GM19463 (cell line): ENCODE results near the gene NECTIN1.

Source experiments
- ATAC-seq: cut with Tn5 transposase; IDR thresholded peaks from one replicate; pipeline ENCODE4 v1.9.1; 2021; ENCODE audit warnings: mild to moderate bottlenecking, moderate library complexity; ENCODE audit not compliant: unreplicated experiment

NECTIN1 gene

GRCh38 chr11:119714590-119714989 lies 14.4 kb downstream of the NECTIN1 start:
- no peak for ATAC-seq

- no peak for ATAC-seq
Observed at GRCh38 chr11:119714189-119714588, 14.8 kb downstream of the NECTIN1 start.

- ATAC-seq, result no peak
Observed at GRCh38 chr11:119713359-119714040, 15.5 kb downstream of the NECTIN1 start.

- ATAC-seq, result no peak
Observed at GRCh38 chr11:119712459-119713358, 16.3 kb downstream of the NECTIN1 start.

- no peak for ATAC-seq
Observed at GRCh38 chr11:119712006-119712405, 17.0 kb downstream of the NECTIN1 start.

GRCh38 chr11:119711476-119711875 lies 17.5 kb downstream of the NECTIN1 start:
- ATAC-seq, result no peak

- no peak for ATAC-seq
Observed at GRCh38 chr11:119710417-119710816, 18.6 kb downstream of the NECTIN1 start.

GRCh38 chr11:119709638-119710346 lies 19.2 kb downstream of the NECTIN1 start:
- peak; percentile 47 for ATAC-seq

- ATAC-seq, result no peak
Observed at GRCh38 chr11:119709171-119709570, 19.8 kb downstream of the NECTIN1 start.

GRCh38 chr11:119708384-119708783 lies 20.6 kb downstream of the NECTIN1 start:
- ATAC-seq, result no peak

- ATAC-seq, result no peak
Observed at GRCh38 chr11:119706887-119707286, 22.1 kb downstream of the NECTIN1 start.

- no peak for ATAC-seq
Observed at GRCh38 chr11:119706029-119706428, 23.0 kb downstream of the NECTIN1 start.

GRCh38 chr11:119705362-119705761 lies 23.6 kb downstream of the NECTIN1 start:
- no peak for ATAC-seq

- ATAC-seq, result no peak
Observed at GRCh38 chr11:119704849-119705248, 24.2 kb downstream of the NECTIN1 start.

GRCh38 chr11:119701591-119702549 lies 27.1 kb downstream of the NECTIN1 start:
- ATAC-seq, result no peak

GRCh38 chr11:119700536-119701346 lies 28.3 kb downstream of the NECTIN1 start:
- no peak for ATAC-seq

- ATAC-seq, result no peak
Observed at GRCh38 chr11:119700030-119700429, 29.0 kb downstream of the NECTIN1 start.

GRCh38 chr11:119699227-119699626 lies 29.8 kb downstream of the NECTIN1 start:
- ATAC-seq, result no peak

- no peak for ATAC-seq
Observed at GRCh38 chr11:119697882-119698281, 31.1 kb downstream of the NECTIN1 start.
